Stimulated activated CD8-positive, alpha-beta memory T cell treated with anti-CD3 and anti-CD28 coated beads, Interleukin-4, amount 100 ng/mL, for 48 hours (primary cell): ENCODE results near the gene CR1.
A peak's percentile ranks its signal among the peaks of the same experiment; 100 is the strongest.
"Not testable (repeated sequence)": the region's sequence is repeated elsewhere in the genome, so short reads cannot be mapped to it uniquely, and the experiment has no call there.

ENCODE experiments used
- DNase-seq: peaks from one replicate; pipeline ENCODE4 v3.0.0-alpha.2; 2020

The CR1 gene

DNA sequence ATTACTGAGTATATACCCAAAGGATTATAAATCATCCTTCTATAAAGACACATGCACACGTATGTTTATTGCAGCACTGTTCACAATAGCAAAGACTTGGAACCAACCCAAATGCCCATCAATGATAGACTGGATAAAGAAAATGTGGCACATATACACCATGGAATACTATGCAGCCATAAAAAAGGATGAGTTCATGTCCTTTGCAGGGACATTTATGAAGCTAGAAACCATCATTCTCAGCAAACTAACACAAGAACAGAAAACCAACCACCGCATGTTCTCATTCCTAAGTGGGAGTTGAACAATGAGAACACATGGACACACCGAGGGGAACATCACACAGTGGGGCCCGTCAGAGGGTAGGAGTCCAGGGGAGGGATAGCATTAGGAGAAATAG, 98.1 kb downstream of the CR1 start:
- DNase-seq: not testable (repeated sequence)

DNA sequence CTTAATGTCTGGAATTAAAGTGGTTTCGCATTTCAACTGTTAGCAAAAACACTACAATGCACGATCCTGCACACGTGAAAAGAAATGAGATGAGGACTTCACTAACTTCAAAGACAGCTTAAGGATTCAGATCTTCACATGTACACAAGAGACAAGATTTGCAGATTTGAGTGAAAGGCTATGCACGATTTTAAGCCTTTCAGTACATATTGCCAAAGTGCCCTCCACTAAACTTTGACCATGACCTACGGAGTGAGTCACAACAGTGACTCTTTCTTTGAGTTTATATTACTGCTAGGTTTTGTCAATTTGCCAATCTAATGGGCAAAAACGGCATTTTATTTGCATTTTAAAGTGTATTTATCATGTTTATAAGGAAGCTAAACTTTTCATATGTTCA, 107.8 kb downstream of the CR1 start:
- DNase-seq: no peak

DNA sequence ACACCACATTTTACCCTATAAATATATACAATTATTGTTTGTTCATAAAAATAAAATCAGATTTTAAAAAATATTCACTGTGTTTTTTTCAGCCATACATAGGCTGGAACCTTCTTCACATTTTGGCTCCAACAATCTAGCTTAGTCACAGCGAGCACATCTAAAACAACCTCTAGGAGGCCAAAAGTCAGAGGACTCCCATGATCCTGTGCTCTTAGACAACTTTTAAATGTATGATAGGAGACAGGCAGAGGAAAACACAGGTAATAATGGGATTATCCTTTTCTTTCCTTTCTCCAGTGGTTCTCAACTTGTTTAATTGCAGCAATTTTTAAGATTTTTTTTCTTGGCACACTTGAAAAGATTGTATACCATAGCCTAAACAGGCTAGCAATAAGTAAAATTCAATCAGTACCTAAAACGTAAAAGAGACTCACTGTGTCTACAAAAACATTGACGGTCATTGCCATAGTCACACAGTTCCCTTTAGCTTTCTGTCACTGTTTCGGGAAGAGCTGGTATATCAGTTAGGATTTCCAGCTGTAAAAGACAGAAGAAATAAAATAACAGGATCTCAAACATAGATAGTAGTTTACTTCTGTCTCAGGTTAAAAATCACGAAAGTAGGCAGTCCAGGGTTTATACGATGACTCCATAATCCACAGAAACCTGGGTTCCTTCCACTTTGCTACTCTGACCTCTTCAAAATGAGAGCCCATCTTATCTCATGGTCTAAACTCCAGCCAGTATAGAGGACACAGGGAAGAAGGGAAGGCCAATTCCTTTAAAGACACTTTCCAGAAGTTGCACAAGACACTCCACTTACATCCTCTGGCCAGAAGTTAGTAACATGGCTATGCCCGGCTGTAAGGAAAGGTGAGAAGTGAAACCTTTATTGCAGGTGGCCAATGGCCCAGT, 109.7 kb downstream of the CR1 start:
- no peak for DNase-seq

DNA sequence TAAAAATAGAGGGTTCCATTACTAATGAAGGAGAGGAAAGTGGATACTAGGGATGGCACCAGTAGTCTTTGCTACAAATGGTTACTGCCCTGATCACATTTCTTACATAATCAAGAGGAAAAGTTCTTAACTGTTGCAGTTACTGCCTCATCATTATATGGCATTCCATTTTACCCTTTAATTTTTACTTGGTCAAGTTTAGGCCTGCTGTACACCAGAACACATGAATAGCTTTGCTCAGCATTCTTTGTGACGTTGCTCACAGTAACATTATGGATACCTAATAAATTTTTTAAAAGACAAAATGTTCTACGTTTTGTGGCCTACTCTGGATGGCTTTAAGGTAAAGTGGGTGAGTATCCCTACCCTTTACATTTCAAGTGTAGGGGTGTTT, 110.4 kb downstream of the CR1 start:
- DNase-seq: no peak

DNA sequence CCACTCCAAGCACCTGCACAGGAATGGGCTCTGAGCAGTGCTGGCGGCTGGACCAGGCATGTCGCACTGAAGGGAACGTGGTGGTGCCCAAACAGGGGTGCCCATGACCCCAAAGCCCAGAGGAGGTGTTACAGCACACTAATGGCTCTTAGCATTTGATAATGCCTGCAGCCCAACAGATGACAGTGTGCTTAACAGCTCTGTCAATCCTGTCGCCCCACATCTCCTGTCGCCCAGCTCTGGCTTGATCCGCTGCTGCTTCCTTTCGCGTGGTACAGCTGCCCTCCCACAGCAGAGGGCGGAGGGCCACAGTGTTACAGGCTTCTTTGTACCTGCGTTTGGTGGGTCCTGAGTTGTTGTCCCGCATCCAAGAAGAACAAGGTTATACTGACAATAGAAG, 116.8 kb downstream of the CR1 start:
- no peak for DNase-seq

DNA sequence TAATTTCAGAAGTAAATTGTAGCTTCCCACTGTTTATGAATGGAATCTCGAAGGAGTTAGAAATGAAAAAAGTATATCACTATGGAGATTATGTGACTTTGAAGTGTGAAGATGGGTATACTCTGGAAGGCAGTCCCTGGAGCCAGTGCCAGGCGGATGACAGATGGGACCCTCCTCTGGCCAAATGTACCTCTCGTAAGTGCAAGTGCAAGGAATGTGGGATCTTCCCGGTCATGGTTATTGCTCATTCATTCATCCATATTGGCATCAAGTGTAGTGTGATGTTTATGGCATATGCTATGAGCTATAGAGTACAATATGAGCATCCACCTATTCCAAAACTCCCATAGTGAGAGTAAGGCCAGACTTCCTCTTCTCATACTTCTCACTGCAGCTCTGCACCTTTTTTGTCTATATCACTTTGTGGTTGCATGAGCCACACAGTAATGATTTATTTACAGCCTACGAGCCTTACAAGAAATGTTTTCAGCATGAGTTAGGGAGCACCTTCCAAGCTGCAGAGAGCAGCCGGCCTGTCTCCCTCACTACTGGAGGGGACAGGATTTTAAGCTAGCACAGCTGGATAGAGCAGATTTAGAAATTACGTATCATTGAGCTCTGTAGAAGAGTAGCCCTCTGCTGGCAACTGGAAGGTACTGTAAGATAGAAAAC, 124.0 kb downstream of the CR1 start:
- DNase-seq: no peak

DNA sequence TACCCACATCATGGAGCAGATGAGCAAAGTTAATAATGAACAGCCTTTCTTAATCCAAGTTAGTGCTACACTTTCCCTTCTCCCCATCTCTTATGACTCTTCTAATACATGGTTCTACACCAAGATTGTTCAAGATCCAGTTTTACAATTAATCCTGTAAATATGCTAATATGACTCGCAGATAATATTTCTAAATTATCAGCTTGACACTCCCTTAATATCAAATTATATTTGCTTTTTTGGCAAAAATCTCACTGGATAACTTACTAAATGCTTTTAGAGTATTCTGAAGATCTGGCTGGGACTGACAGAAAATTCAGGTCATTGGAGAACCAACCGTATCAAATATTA, 124.6 kb downstream of the CR1 start:
- no peak for DNase-seq

DNA sequence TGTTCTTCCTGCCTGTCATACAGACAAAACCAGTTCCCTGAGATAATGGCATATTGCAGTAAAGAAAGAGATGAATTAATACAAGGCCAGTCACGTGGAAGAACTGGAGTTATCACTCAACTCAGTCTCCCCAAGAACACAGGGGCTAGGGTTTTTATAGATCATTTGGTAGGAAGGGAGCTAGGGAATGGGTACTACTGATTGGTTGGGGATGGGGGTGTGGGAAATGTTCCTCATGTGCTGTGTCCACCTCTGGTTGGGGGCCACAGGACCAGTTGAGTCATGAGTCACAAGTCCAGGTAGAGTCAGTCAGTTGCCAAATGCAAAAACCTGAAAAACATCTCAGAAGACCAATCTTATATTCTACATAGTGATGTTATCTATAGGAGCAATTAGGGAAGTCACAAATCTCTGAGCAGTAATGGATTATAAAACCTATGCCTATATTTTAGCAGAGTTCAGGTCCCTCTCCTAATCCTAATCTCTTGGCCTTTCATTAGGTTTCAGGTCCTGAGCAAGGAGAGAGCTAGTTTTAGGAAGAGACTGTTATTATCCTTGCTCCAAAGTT, 129.6 kb downstream of the CR1 start:
- not testable (repeated sequence) for DNase-seq

DNA sequence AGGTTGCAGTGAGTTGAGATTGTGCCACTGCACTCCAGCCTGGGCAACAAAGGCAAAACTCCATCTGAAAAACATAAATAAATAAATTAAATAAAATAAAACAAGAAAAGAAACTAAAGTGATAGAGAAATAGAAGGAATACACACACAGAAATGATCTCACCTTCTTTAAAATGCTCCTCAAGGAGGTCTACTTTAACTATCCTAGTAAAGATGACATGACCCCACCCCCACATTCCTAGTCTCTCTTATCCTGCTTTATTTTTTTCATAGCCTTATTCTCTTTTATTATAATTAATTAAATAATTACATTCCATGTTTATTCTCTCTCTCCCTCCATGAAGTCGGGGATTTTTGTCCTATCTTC, 131.0 kb downstream of the CR1 start:
- DNase-seq: no peak

DNA sequence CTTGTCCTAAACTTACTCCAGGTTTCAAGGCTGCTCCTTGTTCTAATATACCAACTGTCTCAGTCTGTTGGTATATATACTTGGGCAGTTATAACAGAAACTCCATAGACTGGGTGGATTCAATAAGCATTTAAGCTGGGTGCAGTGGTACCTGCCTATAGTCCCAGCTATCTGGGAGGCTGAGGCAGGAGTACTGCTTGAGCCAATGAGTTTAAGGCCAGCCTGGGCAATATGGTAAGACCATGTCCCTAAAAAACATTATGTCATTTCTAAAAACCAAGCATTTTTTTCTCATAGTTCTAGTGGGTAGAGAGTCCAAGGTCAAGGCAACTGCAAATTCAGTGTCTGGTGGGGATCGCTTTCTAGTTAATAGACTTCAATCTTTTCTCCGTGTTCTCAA, 131.5 kb downstream of the CR1 start:
- no peak for DNase-seq

DNA sequence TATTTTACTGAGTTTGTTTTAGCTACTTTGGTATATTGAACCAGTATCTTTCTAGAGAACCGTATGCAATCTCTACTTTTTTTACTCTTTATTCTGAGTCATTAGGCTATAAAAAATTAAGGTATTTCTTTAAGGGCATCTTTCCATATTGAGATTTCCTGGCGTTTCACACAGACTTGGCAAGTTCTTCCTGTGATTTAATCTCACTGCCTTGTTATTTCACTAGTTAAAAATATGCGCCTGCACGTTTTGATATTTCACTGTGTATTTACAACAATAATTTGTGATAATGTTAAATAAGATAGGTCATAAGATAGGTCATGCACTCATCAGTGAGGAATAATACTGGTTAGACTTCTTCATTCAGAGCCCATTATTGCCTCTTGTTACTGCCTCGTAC, 132.8 kb downstream of the CR1 start:
- no peak for DNase-seq

DNA sequence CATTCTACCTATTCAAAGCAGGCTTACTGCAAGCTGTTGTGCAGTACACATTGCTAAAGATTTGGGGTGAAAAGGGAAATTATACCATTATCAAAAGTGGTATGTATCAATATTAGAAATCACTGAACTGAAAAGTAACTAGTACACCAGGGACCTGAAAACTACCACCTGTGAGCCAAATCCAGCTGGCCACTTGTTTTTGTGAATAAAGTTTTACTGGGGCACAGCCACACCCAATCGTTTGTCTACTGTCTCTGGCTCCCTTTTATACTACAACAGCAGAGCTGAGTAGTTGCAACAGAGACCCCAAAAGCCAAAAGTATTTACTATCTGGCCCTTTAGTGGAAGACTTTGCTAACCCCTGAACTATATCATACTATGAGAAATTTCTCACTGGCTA, 135.2 kb downstream of the CR1 start:
- no peak for DNase-seq

DNA sequence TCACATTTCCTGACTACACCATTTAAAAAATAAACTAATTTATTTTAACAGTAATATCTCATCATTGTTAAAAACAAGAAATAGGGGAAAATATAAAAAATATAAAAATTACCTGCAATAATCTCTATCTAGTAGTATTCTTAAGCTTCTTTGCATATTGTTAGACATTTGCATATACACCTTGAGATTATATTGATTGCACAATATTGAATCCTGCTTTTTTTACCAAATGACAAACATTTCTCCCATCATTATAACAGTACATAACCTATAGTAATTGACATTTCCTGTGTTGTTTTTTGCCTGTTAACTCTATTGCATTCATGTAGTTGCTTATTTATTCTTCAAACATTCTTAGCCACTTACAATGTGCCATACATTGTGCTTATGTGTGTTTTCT, 137.3 kb downstream of the CR1 start:
- DNase-seq: no peak

DNA sequence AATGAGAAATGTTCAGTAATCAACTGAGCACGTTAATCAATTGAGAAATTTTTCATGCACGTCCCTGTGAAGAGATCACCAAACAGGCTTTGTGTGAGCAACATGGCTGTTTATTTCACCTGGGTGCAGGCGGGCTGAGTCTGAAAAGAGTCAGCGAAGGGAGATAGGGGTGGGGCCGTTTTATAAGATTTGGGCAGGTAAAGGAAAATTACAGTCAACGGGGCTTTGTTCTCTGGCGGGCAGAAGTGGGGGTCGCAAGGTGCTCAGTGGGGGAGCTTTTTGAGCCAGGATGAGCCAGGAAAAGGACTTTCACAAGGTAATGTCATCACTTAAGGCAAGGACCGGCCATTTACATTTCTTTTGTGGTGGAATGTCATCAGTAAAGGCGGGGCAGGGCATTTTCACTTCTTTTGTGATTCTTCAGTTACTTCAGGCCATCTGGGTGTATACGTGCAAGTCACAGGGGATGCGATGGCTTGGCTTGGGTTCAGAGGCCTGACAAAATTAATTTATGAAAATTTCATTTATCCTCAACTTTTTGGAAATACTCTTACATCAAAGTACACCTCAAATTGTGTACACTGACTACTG, 137.8 kb downstream of the CR1 start:
- DNase-seq: not testable (repeated sequence)

DNA sequence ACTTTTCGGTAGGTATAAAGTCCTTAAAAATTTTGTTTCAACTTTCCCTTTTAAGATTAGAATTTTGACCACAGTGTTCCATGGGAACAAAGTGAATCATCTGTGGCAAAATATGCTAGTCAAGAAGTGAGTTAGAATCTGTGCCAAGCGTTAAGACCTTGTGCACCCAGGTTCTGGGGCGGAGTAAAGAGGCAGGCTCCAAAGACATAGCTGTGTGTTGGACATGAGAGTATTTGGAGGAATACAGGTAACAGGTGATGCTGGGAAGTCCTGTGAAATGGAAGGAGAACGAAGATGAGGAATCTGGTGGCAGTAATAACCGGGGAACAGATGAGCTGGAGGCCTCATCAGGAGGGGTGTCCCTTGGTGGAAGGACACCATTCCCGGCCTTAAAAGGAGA, 138.3 kb downstream of the CR1 start:
- not testable (repeated sequence) for DNase-seq

DNA sequence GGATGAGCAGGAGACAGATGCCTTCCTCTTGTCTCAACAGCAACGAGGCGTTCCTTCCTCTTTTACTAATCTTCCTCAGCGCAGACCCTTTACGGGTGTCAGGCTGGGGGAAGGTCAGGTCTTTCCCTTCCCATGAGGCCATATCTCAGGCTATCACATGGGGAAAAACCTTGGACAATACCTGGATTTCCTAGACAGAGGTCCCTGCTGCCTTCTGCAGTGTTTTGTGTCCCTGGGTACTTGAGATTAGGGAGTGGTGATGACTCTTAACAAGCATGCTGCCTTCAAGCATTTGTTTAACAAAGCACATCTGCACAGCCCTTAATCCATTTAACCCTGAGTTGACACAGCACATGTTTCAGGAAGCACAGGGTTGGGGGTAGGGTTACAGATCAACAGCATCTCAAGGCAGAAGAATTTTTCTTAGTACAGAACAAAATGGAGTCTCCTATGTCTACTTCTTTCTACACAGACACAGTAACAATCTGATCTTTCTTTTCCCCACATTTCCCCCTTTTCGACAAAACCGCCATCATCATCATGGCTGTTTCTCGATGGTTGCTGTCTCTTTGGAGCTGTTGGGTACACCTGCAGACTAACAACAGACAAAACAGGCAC, 139.7 kb downstream of the CR1 start:
- DNase-seq: not testable (repeated sequence)

DNA sequence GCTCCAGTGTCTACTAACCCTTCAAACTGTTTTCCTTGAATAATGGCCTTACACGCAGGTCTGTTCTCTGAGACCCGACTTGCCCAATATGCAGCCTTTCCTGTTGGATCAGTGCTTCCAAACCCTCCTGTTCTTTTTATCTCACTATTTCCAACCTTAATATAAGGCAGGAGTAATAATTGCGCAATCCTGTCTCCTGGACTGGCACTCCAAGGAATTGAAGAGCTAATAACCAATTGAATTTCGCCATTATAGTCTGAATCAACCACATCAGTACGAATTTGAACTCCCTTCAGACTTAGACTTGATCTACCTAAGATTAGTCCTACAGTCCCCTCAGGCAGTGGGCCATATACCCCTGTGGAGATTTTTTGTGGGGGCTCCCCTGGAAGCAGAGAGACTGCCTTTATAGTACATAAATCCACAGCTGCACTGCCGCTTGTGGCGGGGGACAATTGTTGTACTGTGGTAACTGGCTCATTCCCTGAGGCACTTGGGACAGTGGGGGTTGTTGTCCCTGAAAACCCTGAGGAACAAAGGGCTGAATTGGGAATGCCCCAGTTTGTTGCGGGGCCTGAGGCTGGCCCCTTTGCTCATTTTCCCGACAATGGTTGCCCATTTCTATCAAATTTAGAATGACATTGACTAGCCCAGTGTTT, 142.7 kb downstream of the CR1 start:
- DNase-seq: not testable (repeated sequence)

DNA sequence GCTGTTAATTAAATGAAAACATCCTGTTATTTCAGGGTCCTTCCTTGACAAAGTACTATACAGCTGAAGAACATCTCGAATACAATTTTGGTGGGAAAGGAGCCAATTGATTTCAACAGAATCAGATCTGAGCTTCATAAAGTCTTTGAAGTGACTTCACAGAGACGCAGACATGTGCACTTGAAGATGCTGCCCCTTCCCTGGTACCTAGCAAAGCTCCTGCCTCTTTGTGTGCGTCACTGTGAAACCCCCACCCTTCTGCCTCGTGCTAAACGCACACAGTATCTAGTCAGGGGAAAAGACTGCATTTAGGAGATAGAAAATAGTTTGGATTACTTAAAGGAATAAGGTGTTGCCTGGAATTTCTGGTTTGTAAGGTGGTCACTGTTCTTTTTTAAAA, 143.4 kb downstream of the CR1 start:
- not testable (repeated sequence) for DNase-seq

DNA sequence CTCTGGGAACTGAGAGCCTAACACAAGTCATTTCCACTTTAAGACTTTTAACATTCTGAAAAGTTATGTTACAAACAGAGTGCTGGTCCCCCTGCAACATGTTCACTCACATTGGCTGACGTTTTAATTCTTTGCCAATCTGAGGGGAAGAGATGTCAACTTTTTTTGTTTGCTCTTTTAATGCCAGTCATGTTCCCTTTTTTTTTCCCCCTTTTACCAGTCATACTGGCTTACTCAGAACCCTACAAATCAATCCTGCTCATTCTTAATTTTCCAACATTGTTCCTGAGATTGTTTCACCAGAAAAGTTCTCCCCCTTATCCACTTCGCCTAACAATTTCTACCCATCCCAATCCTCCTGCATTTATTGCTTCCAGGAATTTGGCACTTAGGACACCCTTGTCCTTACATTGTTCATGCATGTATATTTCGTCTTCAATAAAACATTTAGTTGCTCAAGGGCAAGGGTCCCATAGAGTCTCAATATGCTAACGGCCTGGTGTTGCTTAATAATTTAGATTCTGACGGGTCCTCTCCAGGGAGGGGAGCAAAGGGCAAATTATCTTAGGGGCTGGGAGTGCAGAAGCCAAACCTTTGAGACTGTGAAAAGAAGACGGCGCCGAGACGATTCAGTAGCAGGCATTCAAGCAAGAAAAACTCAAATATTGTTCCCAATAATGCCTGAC, 148.4 kb downstream of the CR1 start:
- no peak for DNase-seq

DNA sequence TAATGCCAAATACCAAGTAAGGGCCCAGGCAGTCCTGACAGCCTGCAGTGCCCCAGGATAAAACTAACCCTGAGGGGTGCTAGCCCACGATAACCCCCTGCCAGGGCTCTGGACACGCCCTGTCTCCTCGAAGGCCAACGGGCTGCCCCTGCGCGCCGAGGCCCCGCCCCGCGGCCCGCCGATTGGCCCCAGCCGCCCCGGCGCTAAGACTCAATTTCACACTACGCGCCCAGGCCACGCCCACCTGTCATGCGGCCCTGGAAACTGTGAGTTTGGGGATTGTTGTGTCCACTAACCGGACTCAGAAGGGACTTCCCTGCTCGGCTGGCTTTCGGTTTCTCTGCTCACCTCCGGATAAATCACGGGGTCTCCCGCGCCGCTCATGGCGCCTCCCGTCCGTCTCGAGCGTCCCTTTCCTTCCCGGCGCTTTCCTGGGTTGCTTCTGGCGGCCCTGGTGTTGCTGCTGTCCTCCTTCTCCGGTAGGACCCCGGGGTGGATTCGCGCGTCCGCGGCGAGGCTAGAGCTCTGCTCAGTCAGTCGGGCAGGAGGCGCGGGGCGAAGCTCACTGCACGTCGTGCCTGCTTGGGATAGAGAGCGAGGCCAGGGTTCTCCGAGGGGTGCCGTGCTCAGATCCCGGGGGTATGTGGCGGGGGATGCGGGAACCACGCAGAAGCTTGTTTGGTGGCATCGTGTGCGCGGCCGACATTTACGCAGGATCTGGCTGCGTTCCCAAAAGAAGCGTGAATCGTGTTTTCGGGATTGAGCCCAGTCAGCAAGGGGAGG, 149.1 kb downstream of the CR1 start, which contains the start of gene CR1L:
CR1L (plus strand) TSS at position 282 of the 783 bp plus-strand sequence; CDS start at position 383, 101 bp downstream.
- DNase-seq: peak; percentile 83

DNA sequence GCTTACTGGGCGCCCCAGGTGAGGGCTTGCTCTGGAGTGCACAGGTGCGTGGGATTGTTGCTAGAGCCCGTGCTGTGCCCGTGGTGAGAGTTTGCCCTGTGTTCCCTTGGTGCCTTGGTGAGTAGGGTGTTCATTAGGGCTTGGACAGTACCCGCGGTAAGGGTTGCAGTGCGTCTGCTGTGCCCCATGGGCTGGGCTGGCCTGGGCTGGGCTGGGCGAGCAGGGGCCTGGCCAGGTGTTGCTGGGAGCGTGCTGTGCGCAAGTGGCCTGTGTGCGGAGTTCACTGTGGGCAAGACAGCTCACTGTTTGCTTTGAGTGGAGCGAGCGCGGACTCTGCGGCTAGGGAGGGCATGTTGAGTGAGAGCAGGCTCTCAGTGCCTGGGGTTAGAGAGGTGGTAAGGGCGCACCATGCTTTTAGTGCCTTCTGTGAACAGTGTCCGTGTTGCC, 149.7 kb downstream of the CR1 start:
- no peak for DNase-seq
